Germinal center (tissue), 1 donor: ENCODE results near the gene CNKSR1.

Experiments
- DNase-seq: peaks from one replicate; pipeline ENCODE4 v3.0.0; 2012; ENCODE audit warnings: mixed read lengths, low spot score

Gene CNKSR1

DNA sequence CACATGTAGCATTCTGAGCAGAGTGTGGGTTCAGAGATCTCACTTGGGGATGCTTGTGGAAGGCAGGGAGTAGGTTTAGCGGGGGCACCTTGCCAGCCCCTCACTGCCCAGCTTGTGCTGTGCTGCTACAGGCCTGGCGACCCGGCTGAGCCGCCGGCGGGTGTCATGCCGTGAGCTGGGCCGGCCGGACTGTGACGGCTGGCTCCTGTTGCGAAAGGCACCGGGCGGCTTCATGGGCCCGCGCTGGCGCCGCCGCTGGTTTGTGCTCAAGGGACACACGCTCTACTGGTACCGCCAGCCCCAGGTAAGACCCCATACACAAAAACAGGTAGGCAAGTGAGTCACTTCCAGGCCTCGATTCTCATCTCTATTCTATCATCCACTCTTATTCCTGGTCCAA, 7.6 kb downstream of the CNKSR1 start:
- no peak for DNase-seq

- DNase-seq, result no peak
Observed at GRCh38 chr1:26187882-26188281, 10.6 kb downstream of the CNKSR1 start.

GRCh38 chr1:26188477-26188876, 11.2 kb downstream of the CNKSR1 start:
- no peak for DNase-seq

GRCh38 chr1:26189331-26189730, 12.0 kb downstream of the CNKSR1 start:
- DNase-seq, result no peak

- DNase-seq, result no peak
Observed at GRCh38 chr1:26189751-26190275, 12.5 kb downstream of the CNKSR1 start.

DNA sequence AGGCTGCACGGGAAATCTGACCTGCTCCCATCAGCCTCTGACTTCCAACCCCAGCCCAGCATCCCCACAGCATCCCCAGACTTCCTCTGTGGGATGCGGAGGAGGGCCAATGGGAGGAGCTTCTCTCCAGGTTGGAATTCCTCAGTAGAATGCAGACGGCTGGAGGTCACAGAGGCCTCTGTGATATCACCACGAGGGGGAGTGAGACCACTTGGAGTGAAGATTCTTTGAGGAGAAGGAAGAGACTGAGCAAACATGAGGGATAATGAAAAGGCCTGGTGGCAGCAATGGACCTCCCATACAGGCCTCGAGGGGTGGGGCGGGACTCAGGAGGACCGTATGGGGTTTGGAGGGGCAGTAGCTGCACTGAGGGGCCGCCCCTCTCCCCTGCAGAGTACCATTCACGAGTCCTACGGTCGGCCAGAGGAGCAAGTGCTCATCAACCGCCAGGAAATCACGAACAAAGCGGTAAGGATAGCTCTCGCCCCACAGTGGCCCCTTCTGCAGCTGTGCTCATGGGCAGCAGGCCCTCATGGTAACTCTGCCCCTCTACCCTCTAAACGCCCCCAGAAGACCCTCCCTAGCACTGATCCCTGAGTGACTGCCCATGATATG, 13.2 kb downstream of the CNKSR1 start, which contains the start of gene CATSPER4:
CATSPER4 (plus strand) TSS at position 230 of the 615 bp plus-strand sequence; CDS start at position 256, 26 bp downstream.
- DNase-seq, result no peak

DNA sequence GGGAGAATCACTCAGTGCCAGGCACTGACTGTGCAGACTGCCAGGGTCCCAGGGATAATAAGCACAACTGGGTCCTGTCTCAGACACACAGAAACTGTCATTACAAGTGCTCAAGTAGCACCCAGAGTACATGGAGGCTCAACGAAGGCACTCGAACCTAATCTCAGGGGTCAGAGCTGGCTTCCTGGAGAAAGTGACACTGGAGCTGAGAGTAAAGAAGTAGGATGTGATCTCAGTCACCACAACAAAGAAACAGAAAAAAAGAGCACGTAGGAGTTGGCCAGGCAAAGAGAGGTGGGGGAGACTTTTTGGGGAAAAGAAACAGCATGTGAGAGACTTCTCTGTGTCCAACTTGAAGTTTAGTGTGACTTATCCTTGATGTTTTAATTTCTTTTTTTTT, 14.4 kb downstream of the CNKSR1 start:
- DNase-seq, result no peak

DNA sequence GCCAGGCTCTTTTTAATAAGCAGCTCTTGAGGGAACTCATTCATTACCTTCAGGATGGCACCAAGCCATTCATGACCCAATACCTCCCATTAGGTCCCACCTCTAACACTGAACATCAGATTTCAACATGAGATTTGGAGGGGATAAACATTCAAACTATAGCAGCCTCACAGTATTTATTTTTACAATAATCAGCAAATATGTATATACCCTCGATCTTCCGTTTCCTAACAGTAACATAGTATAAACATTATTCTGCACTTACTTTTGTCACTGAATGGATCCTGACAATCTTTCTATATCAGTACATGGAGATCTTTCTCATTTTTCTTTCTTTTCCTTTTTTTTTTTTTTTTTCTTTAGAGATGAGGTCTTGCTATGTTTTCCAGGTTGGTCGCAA, 18.5 kb downstream of the CNKSR1 start:
- no peak for DNase-seq

GRCh38 chr1:26197301-26197700, 20.0 kb downstream of the CNKSR1 start:
- DNase-seq, result no peak

- no peak for DNase-seq
Observed at GRCh38 chr1:26197813-26198212, 20.5 kb downstream of the CNKSR1 start.

DNA sequence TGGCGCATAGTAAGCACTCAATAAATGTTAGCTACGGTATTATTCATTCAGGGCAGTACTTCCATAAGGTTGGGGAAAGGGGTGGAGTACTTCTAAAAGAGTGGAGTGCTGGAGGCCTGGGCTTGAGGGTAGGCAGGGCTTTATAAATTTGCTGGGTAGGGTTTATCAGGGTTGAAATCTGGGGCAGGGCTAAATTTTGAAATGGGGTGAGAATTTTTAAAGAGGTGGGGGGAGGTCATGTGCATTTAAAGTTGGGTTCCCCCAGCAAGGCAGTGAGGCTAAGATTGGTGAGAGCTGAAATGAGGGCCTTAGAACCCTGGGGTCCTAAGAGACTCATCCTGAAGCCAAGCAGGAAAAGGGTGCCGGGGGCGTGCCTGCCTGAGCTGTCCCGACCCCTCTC, 23.1 kb downstream of the CNKSR1 start:
- DNase-seq, result no peak

- no peak for DNase-seq
Observed at GRCh38 chr1:26203642-26204318, 26.5 kb downstream of the CNKSR1 start.

GRCh38 chr1:26210147-26210870, 33.0 kb downstream of the CNKSR1 start:
- DNase-seq, result no peak

DNA sequence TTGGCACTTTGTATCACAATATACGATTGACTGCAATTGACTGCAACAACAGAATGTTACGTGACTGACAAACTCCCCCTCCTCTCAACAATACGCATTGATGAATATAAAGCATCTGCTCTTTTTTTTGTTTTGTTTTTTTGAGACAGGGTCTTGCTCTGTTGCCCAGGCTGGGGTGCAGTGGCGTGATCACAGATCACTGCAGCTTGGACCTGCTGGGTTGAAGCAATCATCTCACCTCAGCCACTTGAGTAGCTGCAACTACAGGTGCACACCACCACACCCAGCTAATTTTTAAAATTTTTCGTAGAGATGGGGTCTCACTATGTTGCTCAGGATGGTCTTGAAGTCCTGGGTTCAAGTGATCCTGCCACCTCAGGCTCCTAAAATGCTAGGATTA, 35.4 kb downstream of the CNKSR1 start:
- DNase-seq, result no peak

GRCh38 chr1:26213335-26213905, 36.1 kb downstream of the CNKSR1 start:
- DNase-seq, result no peak

DNA sequence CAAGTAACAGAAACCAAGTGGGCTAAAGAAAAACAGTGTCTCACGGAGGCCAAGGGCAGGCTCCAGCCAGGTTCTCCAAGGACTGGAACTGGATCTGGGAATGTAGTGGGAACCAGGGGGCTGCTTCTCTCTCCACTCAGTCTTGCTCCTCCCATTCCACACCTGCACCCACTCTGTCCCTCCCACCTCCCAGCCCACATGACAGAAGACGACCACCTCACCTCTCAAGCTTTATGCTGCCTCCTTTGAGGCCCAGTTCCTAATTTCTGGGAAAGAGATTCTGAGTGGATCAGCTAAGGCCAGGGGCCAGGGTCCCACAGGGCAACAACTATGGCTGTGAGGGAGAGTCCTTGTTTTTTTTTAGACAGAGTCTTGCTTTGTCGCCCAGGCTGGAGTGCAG, 38.0 kb downstream of the CNKSR1 start:
- no peak for DNase-seq

DNA sequence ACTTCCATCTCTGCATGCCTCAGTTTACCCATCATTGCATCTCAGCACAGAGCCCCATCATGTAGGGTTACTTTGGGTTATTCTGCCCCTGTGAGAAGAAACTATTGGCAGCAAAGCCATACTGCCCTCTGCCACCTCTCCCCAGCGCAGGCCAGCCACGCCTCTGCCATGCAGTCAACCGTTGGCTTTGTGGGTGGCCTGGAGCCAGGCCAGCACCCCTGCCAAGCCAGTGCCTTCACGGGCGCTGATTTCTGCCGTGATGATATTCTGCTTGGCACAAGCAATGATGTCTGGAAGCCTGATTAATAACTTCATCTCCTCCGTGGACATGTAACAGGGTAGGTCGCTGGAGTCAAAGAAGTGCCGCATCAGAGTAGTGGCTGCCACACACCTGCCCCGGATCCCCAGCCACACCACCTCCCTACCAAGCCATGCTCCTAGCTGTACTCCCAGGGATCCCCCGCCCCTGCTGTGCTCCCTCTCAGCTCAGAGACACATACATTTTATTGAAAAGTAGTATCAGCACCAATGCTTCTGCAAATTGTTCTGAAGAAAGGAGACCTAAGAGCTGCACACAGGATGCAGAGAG, 41.7 kb downstream of the CNKSR1 start:
- DNase-seq, result no peak

- DNase-seq, result no peak
Observed at GRCh38 chr1:26220199-26220912, 43.1 kb downstream of the CNKSR1 start.

DNA sequence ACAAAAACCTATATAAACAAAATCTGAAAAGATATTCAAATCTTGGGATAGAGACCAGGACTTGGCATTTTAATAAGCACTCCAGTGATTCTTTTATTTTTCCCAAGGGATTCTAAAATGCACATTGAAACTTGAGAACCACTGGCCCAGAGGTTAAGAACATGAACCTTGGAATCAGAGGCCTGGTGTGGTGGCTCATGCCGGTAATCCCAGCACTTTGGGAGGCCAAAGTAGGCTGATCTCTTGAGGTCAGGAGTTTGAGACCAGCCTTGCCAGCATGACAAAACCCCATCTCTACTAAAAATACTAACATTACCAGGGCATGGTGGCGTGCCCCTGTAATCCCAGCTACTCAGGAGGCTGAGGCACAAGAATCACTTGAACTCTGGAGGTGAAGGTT, 43.8 kb downstream of the CNKSR1 start:
- no peak for DNase-seq

DNA sequence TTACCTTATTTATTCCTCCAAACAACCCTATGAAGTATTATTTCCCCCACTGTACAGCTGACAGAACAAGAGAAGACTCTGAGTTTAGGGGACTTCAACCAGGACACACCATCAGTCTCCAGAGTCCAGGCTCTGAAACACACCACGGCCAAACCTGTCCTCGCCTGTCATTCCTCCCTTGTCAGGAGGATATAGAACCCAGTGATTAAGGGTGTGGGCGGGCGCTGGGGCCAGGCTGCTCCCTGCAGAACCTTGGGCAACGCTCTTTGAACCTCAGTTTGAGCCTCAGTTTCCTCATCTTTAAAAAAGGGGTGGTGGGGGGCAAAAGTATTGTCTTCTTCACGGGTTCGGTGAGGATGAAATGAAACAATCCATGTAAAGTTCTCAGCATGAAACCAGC, 47.3 kb downstream of the CNKSR1 start:
- DNase-seq, result no peak

- peak; percentile 51 for DNase-seq
Observed at GRCh38 chr1:26225033-26225831, 47.9 kb downstream of the CNKSR1 start.
